HCT116 (cell line): ENCODE results near the gene PHF2. TPM values are rescaled to one million over a fixed set of nuclear protein-coding genes. Genes with fewer than 3 reads are reported as not detected.

Experiments used
- ATAC-seq: fragments of 200-7000 bp; cut with Tn5 transposase; 2 replicates; pipeline ENCODE4 v1.9.1; 2020; ENCODE audit warnings: mild to moderate bottlenecking, moderate library complexity
- BruUV-seq: library from RNA; stranded (reverse); fragments of 400-500 nt; replicated peaks from 2 replicates; lab custom pipeline; 2021; lab: Mats Ljungman, UMichigan
- CTCF ChIA-PET: fragments of 300-600 bp; sonication (Branson Sonifier 250); formaldehyde crosslinking; loops from one replicate; lab custom pipeline; 2021; ENCODE audit warnings: antibody characterized with exemption; lab: Charles Lee
- POLR2A ChIA-PET: fragments of 300-600, 350-600 bp; sonication (Branson Sonifier 250); formaldehyde crosslinking; loops from one replicate; lab custom pipeline; 2021; ENCODE audit warnings: antibody characterized with exemption; lab: Charles Lee
- RAD21 ChIA-PET, 2 experiments: fragments of 300-600 bp; sonication (Branson Sonifier 250); formaldehyde crosslinking; loops; one replicate each; lab custom pipeline; 2023; ENCODE audit warnings: low total read pairs in 2 of 2; ENCODE audit not compliant: uncharacterized antibody in 2 of 2, unreplicated experiment in 2 of 2, low non-redundant PET in 1 of 2; lab: Charles Lee
- DNase-seq: peaks from one replicate; pipeline ENCODE4 v3.0.0-alpha.2; 2010; ENCODE audit warnings: low read depth, low spot score
- H2AFZ ChIP-seq: fragments of 200-600 bp; shearing (Covaris generic), sonication (generic); 2 replicates; pipeline ENCODE4 v1.6.1; 2017; ENCODE audit warnings: low read depth, mixed run types, mixed read lengths, antibody characterized with exemption, low read length; ENCODE audit not compliant: poor library complexity, severe bottlenecking
- H3K27ac ChIP-seq: 2 replicates; pipeline ENCODE4 v1.5.1; 2012; ENCODE audit warnings: low read depth, low read length
- H3K27me3 ChIP-seq: fragments of 200-600 bp; sonication (generic); 2 replicates; pipeline ENCODE4 v1.6.1; 2016; ENCODE audit warnings: mixed run types, low read length, mixed read lengths; ENCODE audit not compliant: insufficient read depth
- H3K36me3 ChIP-seq, 2 experiments: fragments of 200-500 bp in 1 of 2; fragments of 200-600 bp in 1 of 2; sonication (Bioruptor generic) in 1 of 2; sonication (generic) in 1 of 2; 2 replicates each; pipeline versions ENCODE4 v1.5.1 to v1.6.1; 2014 to 2016; ENCODE audit warnings: low read length in 2 of 2, inconsistent platforms in 1 of 2, mixed read lengths in 1 of 2, mixed run types in 1 of 2; ENCODE audit not compliant: insufficient read depth in 2 of 2, control insufficient read depth in 1 of 2
- H3K4me1 ChIP-seq, 2 experiments: fragments of 200-600 bp in 1 of 2; sonication (generic) in 1 of 2; 2 replicates each; pipeline versions ENCODE4 v1.5.1 to v1.6.1; 2012 to 2017; ENCODE audit warnings: low read length in 2 of 2, inconsistent platforms in 1 of 2, mild to moderate bottlenecking in 1 of 2, mixed read lengths in 1 of 2, mixed run types in 1 of 2, moderate library complexity in 1 of 2; ENCODE audit not compliant: insufficient read depth in 2 of 2, control insufficient read depth in 1 of 2
- H3K4me2 ChIP-seq: fragments of 200-600 bp; sonication (generic); 2 replicates; pipeline ENCODE4 v1.6.1; 2017; ENCODE audit warnings: mixed run types, low read length, mixed read lengths
- H3K4me3 ChIP-seq, 2 experiments: fragments of 200-600 bp in 1 of 2; sonication (generic) in 1 of 2; replicated peaks in 1 of 2; 2 replicates each; pipeline ENCODE4 v1.5.1; 2011 to 2016; ENCODE audit warnings: low read length in 2 of 2, control low read depth in 1 of 2, low read depth in 1 of 2, mild to moderate bottlenecking in 1 of 2, mixed read lengths in 1 of 2, mixed run types in 1 of 2
- H3K79me2 ChIP-seq: fragments of 200-600 bp; sonication (generic); 2 replicates; pipeline ENCODE4 v1.6.1; 2017; ENCODE audit warnings: mild to moderate bottlenecking, mixed run types, low read length, moderate library complexity, mixed read lengths; ENCODE audit not compliant: insufficient read depth
- H3K9ac ChIP-seq: fragments of 200-600 bp; sonication (generic); 2 replicates; pipeline ENCODE4 v1.6.1; 2016; ENCODE audit warnings: low read length, mixed read lengths
- H3K9me2 ChIP-seq: fragments of 200-600 bp; sonication (generic), shearing (Covaris generic); 2 replicates; pipeline ENCODE4 v1.6.1; 2017; ENCODE audit warnings: mixed run types, mild to moderate bottlenecking, moderate library complexity; ENCODE audit not compliant: insufficient read depth
- H3K9me3 ChIP-seq, 2 experiments: fragments of 200-500 bp in 1 of 2; fragments of 200-600 bp in 1 of 2; sonication (Bioruptor generic) in 1 of 2; sonication (generic) in 1 of 2; 2 replicates each; pipeline ENCODE4 v1.6.1; 2014 to 2017; ENCODE audit warnings: low read length in 2 of 2, mixed read lengths in 2 of 2, inconsistent platforms in 1 of 2, low read depth in 1 of 2, mild to moderate bottlenecking in 1 of 2, mixed run types in 1 of 2, moderate library complexity in 1 of 2; ENCODE audit not compliant: control insufficient read depth in 1 of 2, insufficient read depth in 1 of 2
- H4K20me1 ChIP-seq: fragments of 200-600 bp; sonication (generic), shearing (Covaris generic); 2 replicates; pipeline ENCODE4 v1.6.1; 2017; ENCODE audit warnings: mixed run types, mild to moderate bottlenecking, moderate library complexity; ENCODE audit not compliant: insufficient read depth
- ATF3 ChIP-seq: IDR thresholded peaks from 2 replicates; pipeline ENCODE4 v1.6.1; 2012
- CBX3 ChIP-seq: IDR thresholded peaks from 2 replicates; pipeline ENCODE4 v1.6.1; 2012; ENCODE audit warnings: low read depth
- CEBPB ChIP-seq: IDR thresholded peaks from 2 replicates; pipeline ENCODE4 v1.6.1; 2012; ENCODE audit warnings: low read depth
- EGR1 ChIP-seq: IDR thresholded peaks from 2 replicates; pipeline ENCODE4 v1.6.1; 2012; ENCODE audit warnings: low read depth
- ELF1 ChIP-seq: IDR thresholded peaks from 2 replicates; pipeline ENCODE4 v1.6.1; 2012; ENCODE audit warnings: low read depth, borderline replicate concordance
- EZH2phosphoT487 ChIP-seq: fragments of 200-600 bp; IDR thresholded peaks from 2 replicates; pipeline ENCODE4 v1.6.1; 2018; ENCODE audit warnings: antibody characterized with exemption, borderline replicate concordance
- POLR2A ChIP-seq: IDR thresholded peaks from 2 replicates; pipeline ENCODE4 v1.7.0; 2011; ENCODE audit warnings: borderline replicate concordance; ENCODE audit not compliant: insufficient read depth, insufficient read length; ENCODE audit errors: extremely low read depth
- POLR2AphosphoS5 ChIP-seq: IDR thresholded peaks from 2 replicates; pipeline ENCODE4 v1.6.1; 2011; ENCODE audit warnings: mild to moderate bottlenecking, low read depth, low read length, moderate library complexity
- RAD21 ChIP-seq: IDR thresholded peaks from 2 replicates; pipeline ENCODE4 v1.6.1; 2012; ENCODE audit warnings: low read depth, mild to moderate bottlenecking
- REST ChIP-seq: IDR thresholded peaks from 2 replicates; pipeline ENCODE4 v1.6.1; 2012; ENCODE audit warnings: low read depth
- SIN3A ChIP-seq: IDR thresholded peaks from 2 replicates; pipeline ENCODE4 v1.6.1; 2012; ENCODE audit warnings: low read depth
- SP1 ChIP-seq: IDR thresholded peaks from 2 replicates; pipeline ENCODE4 v1.6.1; 2012; ENCODE audit warnings: low read depth
- SRF ChIP-seq: IDR thresholded peaks from 2 replicates; pipeline ENCODE4 v1.6.1; 2012; ENCODE audit warnings: low read depth
- YY1 ChIP-seq: IDR thresholded peaks from 2 replicates; pipeline ENCODE4 v1.6.1; 2011; ENCODE audit warnings: low read length, low read depth, moderate library complexity, mild to moderate bottlenecking; ENCODE audit not compliant: insufficient replicate concordance; ENCODE audit errors: extremely low read depth
- intact Hi-C: fragments of 100-400 bp; cut with micrococcal nuclease; formaldehyde crosslinking; loops from 2 replicates; pipeline ENCODE4 v1.10.0; 2022
- total RNA-seq: library from RNA; stranded (reverse); gene quantifications from one replicate; pipeline ENCODE4 v1.2.1, GENCODE V29; 2021; ENCODE audit not compliant: unreplicated experiment
- TF ChIP-seq, protein P1 (sequence below): IDR thresholded peaks from 2 replicates; pipeline ENCODE4 v1.6.1; 2011; ENCODE audit warnings: mild to moderate bottlenecking, low read length, moderate library complexity; ENCODE audit not compliant: insufficient replicate concordance; ENCODE audit errors: extremely low read depth

Gene PHF2
- total RNA-seq, 1 experiment from 2014 or later: 20.6 TPM

- TF ChIP-seq CEBPB (no peak), REST (no peak), SIN3A (no peak), EZH2phosphoT487 (no peak), POLR2A (no peak), SP1 (no peak), RAD21 (no peak), ELF1 (no peak), ATF3 (no peak), SRF (no peak), POLR2AphosphoS5 (no peak), YY1 (no peak), CBX3 (no peak), EGR1 (no peak)
- TF ChIP-seq, protein P1, sequence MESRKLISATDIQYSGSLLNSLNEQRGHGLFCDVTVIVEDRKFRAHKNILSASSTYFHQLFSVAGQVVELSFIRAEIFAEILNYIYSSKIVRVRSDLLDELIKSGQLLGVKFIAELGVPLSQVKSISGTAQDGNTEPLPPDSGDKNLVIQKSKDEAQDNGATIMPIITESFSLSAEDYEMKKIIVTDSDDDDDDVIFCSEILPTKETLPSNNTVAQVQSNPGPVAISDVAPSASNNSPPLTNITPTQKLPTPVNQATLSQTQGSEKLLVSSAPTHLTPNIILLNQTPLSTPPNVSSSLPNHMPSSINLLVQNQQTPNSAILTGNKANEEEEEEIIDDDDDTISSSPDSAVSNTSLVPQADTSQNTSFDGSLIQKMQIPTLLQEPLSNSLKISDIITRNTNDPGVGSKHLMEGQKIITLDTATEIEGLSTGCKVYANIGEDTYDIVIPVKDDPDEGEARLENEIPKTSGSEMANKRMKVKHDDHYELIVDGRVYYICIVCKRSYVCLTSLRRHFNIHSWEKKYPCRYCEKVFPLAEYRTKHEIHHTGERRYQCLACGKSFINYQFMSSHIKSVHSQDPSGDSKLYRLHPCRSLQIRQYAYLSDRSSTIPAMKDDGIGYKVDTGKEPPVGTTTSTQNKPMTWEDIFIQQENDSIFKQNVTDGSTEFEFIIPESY: no peak
- H3K4me3 ChIP-seq: no peak overlapping the region
- POLR2A ChIA-PET: no interaction called here
- H4K20me1 ChIP-seq: no peaks in the 10 kb centered on the region
- H3K4me1 ChIP-seq: no peaks in the 10 kb centered on the region
- ATAC-seq (no peak), DNase-seq (no peak)
- intact Hi-C loops: no loop called here
- H3K79me2 ChIP-seq: no peaks in the 10 kb centered on the region
- no peaks in the 10 kb centered on the region for H3K9me2 ChIP-seq
- CTCF ChIA-PET: no interaction called here
- H3K9ac ChIP-seq: no peak overlapping the region
- no peak overlapping the region for H2AFZ ChIP-seq
- RAD21 ChIA-PET: no interaction called here
- H3K4me2 ChIP-seq: no peak overlapping the region
- H3K9me3 ChIP-seq: no peaks in the 10 kb centered on the region
- no peaks in the 10 kb centered on the region for H3K36me3 ChIP-seq
- no peak overlapping the region for H3K27ac ChIP-seq
- no TSS peak for BruUV-seq
- H3K27me3 ChIP-seq: no peaks in the 10 kb centered on the region
These were observed 134.0 kb downstream of the PHF2 start for GRCh38 chr9:93710370-93710723.
